OCI-LY1 (cell line): ENCODE data around the gene RNF19B.

Source experiments
- H2AFZ ChIP-seq: fragments of 200-600 bp; sonication (generic), shearing (Covaris generic); 2 replicates; pipeline ENCODE4 v1.6.0; 2014; ENCODE audit warnings: antibody characterized with exemption, mild to moderate bottlenecking, low read length
- H3F3A ChIP-seq: fragments of 200-600 bp; sonication (generic), shearing (Covaris generic); 2 replicates; pipeline ENCODE4 v1.6.0; 2014; ENCODE audit warnings: mild to moderate bottlenecking, antibody characterized with exemption, low read length, moderate library complexity; ENCODE audit not compliant: insufficient read depth
- H3K27ac ChIP-seq: fragments of 200-600 bp; sonication (generic); 2 replicates; pipeline ENCODE4 v1.5.1; 2014; ENCODE audit warnings: low read length, mixed run types, mild to moderate bottlenecking, low read depth; ENCODE audit not compliant: poor library complexity, severe bottlenecking
- H3K27me3 ChIP-seq: fragments of 200-600 bp; sonication (generic); 2 replicates; pipeline ENCODE4 v1.6.0; 2014; ENCODE audit warnings: antibody characterized with exemption, mild to moderate bottlenecking, low read length, moderate library complexity; ENCODE audit not compliant: insufficient read depth
- H3K36me3 ChIP-seq: fragments of 200-600 bp; sonication (generic); 2 replicates; pipeline ENCODE4 v1.6.1; 2014; ENCODE audit warnings: mild to moderate bottlenecking, antibody characterized with exemption, low read length, moderate library complexity, mixed read lengths; ENCODE audit not compliant: insufficient read depth
- H3K4me1 ChIP-seq: fragments of 200-600 bp; sonication (generic); 2 replicates; pipeline ENCODE4 v1.5.1; 2014; ENCODE audit warnings: mild to moderate bottlenecking, low read length, moderate library complexity; ENCODE audit not compliant: insufficient read depth, severe bottlenecking
- H3K4me2 ChIP-seq: fragments of 200-600 bp; sonication (generic), shearing (Covaris generic); 2 replicates; pipeline ENCODE4 v1.6.1; 2014; ENCODE audit warnings: low read length
- H3K4me3 ChIP-seq: fragments of 200-600 bp; sonication (generic); 2 replicates; pipeline ENCODE4 v1.5.1; 2014; ENCODE audit warnings: low read length, low read depth, mild to moderate bottlenecking, mixed read lengths; ENCODE audit not compliant: poor library complexity, severe bottlenecking
- H3K79me2 ChIP-seq: fragments of 200-600 bp; shearing (Covaris generic); 2 replicates; pipeline ENCODE4 v1.6.1; 2016; ENCODE audit warnings: mixed run types, low read length, mixed read lengths; ENCODE audit not compliant: insufficient read depth
- H3K9ac ChIP-seq: fragments of 200-600 bp; sonication (generic), shearing (Covaris generic); 2 replicates; pipeline ENCODE4 v1.6.1; 2014; ENCODE audit warnings: mild to moderate bottlenecking, low read length, mixed read lengths
- H3K9me2 ChIP-seq: fragments of 200-600 bp; sonication (generic), shearing (Covaris generic); 2 replicates; pipeline ENCODE4 v1.6.1; 2014; ENCODE audit warnings: low read depth, mild to moderate bottlenecking, low read length, mixed read lengths
- H3K9me3 ChIP-seq: fragments of 200-600 bp; shearing (Covaris generic); 2 replicates; pipeline ENCODE4 v1.6.1; 2014; ENCODE audit warnings: low read length, mixed read lengths
- H4K20me1 ChIP-seq: fragments of 200-600 bp; sonication (generic), shearing (Covaris generic); 2 replicates; pipeline ENCODE4 v1.6.0; 2016; ENCODE audit warnings: mild to moderate bottlenecking, low read length; ENCODE audit not compliant: insufficient read depth
- CTCF ChIP-seq: fragments of 200-600 bp; sonication (generic), shearing (Covaris generic); IDR thresholded peaks from 2 replicates; pipeline ENCODE4 v1.5.1; 2017; ENCODE audit warnings: mild to moderate bottlenecking, antibody characterized with exemption, low read length, moderate library complexity, mixed read lengths
- EZH2 ChIP-seq: fragments of 200-600 bp; sonication (generic), shearing (Covaris generic); IDR thresholded peaks from 2 replicates; pipeline ENCODE4 v1.8.0; 2017; ENCODE audit warnings: borderline replicate concordance, mixed run types, mild to moderate bottlenecking, antibody characterized with exemption, low read length, moderate library complexity, mixed read lengths

RNF19B gene

DNA sequence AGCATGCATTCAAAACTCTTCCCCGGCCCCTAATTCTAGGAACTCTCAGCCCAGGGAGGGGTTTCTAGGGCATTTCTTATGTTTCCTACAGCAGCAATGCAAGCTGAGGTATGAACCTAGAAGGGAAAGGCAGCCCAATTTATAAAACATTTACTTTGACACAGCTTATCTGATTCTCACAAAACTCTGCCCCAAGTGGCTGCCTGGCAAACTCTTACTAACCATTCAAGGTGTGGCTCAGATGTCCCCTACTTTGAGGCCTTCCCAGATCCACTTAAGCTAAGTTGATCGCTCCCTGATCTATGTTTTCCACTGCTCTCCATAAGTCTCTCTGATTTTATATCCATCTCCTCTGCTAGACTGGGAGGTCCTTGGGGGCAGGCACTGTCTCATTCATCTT lies 36.7 kb upstream of the RNF19B start:
- H3K27me3 ChIP-seq: no peaks in the 10 kb centered on the region
- no peak for TF ChIP-seq EZH2
- TF ChIP-seq CTCF: peak; percentile 49; the same call in 1 of the 2 replicates

GRCh38 chr1:33000427-33001026 lies 35.9 kb upstream of the RNF19B start:
- Histone ChIP-seq H2AFZ (no peak overlapping the region), H3K27ac (no peak overlapping the region), H3K9me2 (no peaks in the 10 kb centered on the region), H3K36me3 (peaks cover 8% of the 10 kb centered on the region; the same call in 1 of the 2 replicates), H4K20me1 (no peaks in the 10 kb centered on the region), H3K27me3 (no peaks in the 10 kb centered on the region), H3K4me2 (no peak overlapping the region), H3K9me3 (no peaks in the 10 kb centered on the region), H3K4me1 (no peaks in the 10 kb centered on the region), H3K79me2 (no peaks in the 10 kb centered on the region), H3F3A (no peaks in the 10 kb centered on the region), H3K4me3 (no peak overlapping the region), H3K9ac (no peak overlapping the region)
- TF ChIP-seq EZH2: no peak

More for the DNA sequence above, 36.7 kb upstream of the RNF19B start:
- Histone ChIP-seq H2AFZ (no peak overlapping the region), H3K9me2 (no peaks in the 10 kb centered on the region), H3K9me3 (no peaks in the 10 kb centered on the region), H3K27ac (no peak overlapping the region), H3K4me1 (no peaks in the 10 kb centered on the region), H3K4me3 (no peak overlapping the region), H3K79me2 (no peaks in the 10 kb centered on the region), H3K4me2 (no peak overlapping the region), H3K9ac (no peak overlapping the region), H4K20me1 (no peaks in the 10 kb centered on the region), H3F3A (no peaks in the 10 kb centered on the region), H3K36me3 (peaks cover 10% of the 10 kb centered on the region; the same call in 1 of the 2 replicates)

GRCh38 chr1:32998997-32999396 lies 34.4 kb upstream of the RNF19B start:
- Histone ChIP-seq H3K9ac (no peak overlapping the region), H3F3A (no peaks in the 10 kb centered on the region), H4K20me1 (no peaks in the 10 kb centered on the region), H3K4me1 (no peaks in the 10 kb centered on the region), H3K27ac (no peak overlapping the region), H3K4me2 (no peak overlapping the region), H3K36me3 (no peaks in the 10 kb centered on the region; the same call in 1 of the 2 replicates), H3K4me3 (no peak overlapping the region), H3K79me2 (no peaks in the 10 kb centered on the region), H3K27me3 (no peaks in the 10 kb centered on the region), H3K9me2 (no peaks in the 10 kb centered on the region), H3K9me3 (no peaks in the 10 kb centered on the region), H2AFZ (no peak overlapping the region)
- TF ChIP-seq EZH2: no peak
- TF ChIP-seq CTCF: no peak

GRCh38 chr1:32998064-32998463 lies 33.5 kb upstream of the RNF19B start:
- Histone ChIP-seq H3K27me3 (no peaks in the 10 kb centered on the region), H3F3A (no peaks in the 10 kb centered on the region), H3K79me2 (no peaks in the 10 kb centered on the region), H3K9ac (no peak overlapping the region), H3K9me3 (no peaks in the 10 kb centered on the region), H4K20me1 (no peaks in the 10 kb centered on the region), H2AFZ (no peak overlapping the region), H3K4me3 (no peak overlapping the region), H3K27ac (no peak overlapping the region), H3K4me2 (no peak overlapping the region), H3K36me3 (no peaks in the 10 kb centered on the region; the same call in 1 of the 2 replicates), H3K9me2 (no peaks in the 10 kb centered on the region), H3K4me1 (peaks cover 8% of the 10 kb centered on the region)
- TF ChIP-seq EZH2 (no peak), CTCF (no peak)
